ENCODE results near the gene PAIP1.

The PAIP1 gene

GRCh38 chr5:43573058-43573457 lies 16.2 kb upstream of the PAIP1 start:
- Histone ChIP-seq H3K9ac (ENCODE audit: low read depth, low read length, poor library complexity, severe bottlenecking) (no peak overlapping the region), H3K9me2 (replicated peaks; ENCODE audit: low read depth, low read length) (no peaks in the 10 kb centered on the region), H4K20me1 (ENCODE audit: insufficient read depth, low read length, poor library complexity, severe bottlenecking) (no peaks in the 10 kb centered on the region), H3K79me2 (ENCODE audit: insufficient read depth, low read length) (no peaks in the 10 kb centered on the region), H2AFZ (ENCODE audit: low read length) (no peak overlapping the region), H3K4me3 (ENCODE audit: low read length, poor library complexity, severe bottlenecking) (no peak overlapping the region), H3K9me3 (ENCODE audit: insufficient read depth, low read depth, low read length) (no peaks in the 10 kb centered on the region), H3K4me2 (ENCODE audit: low read depth, low read length, poor library complexity, severe bottlenecking) (no peak overlapping the region), H3F3A (ENCODE audit: low read depth) (no peaks in the 10 kb centered on the region), H3K4me1 (ENCODE audit: insufficient read depth, low read length, poor library complexity, severe bottlenecking) (no peaks in the 10 kb centered on the region), H3K27me3 (ENCODE audit: insufficient read depth, low read length, poor library complexity, severe bottlenecking) (no peaks in the 10 kb centered on the region), H3K36me3 (ENCODE audit: insufficient read depth, low read length) (0 out of 2 replicates have a peak, but pooled peaks cover 4% of the 10 kb centered on the region)
- no peak for TF ChIP-seq EZH2phosphoT487 (IDR thresholded peaks at IDR 0.05; ENCODE audit: borderline replicate concordance)
- TF ChIP-seq, protein P1, sequence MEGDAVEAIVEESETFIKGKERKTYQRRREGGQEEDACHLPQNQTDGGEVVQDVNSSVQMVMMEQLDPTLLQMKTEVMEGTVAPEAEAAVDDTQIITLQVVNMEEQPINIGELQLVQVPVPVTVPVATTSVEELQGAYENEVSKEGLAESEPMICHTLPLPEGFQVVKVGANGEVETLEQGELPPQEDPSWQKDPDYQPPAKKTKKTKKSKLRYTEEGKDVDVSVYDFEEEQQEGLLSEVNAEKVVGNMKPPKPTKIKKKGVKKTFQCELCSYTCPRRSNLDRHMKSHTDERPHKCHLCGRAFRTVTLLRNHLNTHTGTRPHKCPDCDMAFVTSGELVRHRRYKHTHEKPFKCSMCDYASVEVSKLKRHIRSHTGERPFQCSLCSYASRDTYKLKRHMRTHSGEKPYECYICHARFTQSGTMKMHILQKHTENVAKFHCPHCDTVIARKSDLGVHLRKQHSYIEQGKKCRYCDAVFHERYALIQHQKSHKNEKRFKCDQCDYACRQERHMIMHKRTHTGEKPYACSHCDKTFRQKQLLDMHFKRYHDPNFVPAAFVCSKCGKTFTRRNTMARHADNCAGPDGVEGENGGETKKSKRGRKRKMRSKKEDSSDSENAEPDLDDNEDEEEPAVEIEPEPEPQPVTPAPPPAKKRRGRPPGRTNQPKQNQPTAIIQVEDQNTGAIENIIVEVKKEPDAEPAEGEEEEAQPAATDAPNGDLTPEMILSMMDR (conservative IDR thresholded peaks at IDR 0.05; ENCODE audit: low read length) = no peak

GRCh38 chr5:43572357-43572756 lies 15.5 kb upstream of the PAIP1 start:
- Histone ChIP-seq H3K36me3 (ENCODE audit: insufficient read depth, low read length) (0 out of 2 replicates have a peak, but pooled peaks cover 4% of the 10 kb centered on the region), H3F3A (ENCODE audit: low read depth) (no peaks in the 10 kb centered on the region), H3K4me2 (ENCODE audit: low read depth, low read length, poor library complexity, severe bottlenecking) (no peak overlapping the region), H3K9me2 (replicated peaks; ENCODE audit: low read depth, low read length) (no peaks in the 10 kb centered on the region), H3K9ac (ENCODE audit: low read depth, low read length, poor library complexity, severe bottlenecking) (no peak overlapping the region), H3K79me2 (ENCODE audit: insufficient read depth, low read length) (no peaks in the 10 kb centered on the region), H3K4me3 (ENCODE audit: low read length, poor library complexity, severe bottlenecking) (no peak overlapping the region), H3K27me3 (ENCODE audit: insufficient read depth, low read length, poor library complexity, severe bottlenecking) (no peaks in the 10 kb centered on the region), H3K4me1 (ENCODE audit: insufficient read depth, low read length, poor library complexity, severe bottlenecking) (no peaks in the 10 kb centered on the region), H2AFZ (ENCODE audit: low read length) (no peak overlapping the region), H3K9me3 (ENCODE audit: insufficient read depth, low read depth, low read length) (no peaks in the 10 kb centered on the region), H4K20me1 (ENCODE audit: insufficient read depth, low read length, poor library complexity, severe bottlenecking) (no peaks in the 10 kb centered on the region)
- TF ChIP-seq, protein P1 (conservative IDR thresholded peaks at IDR 0.05; ENCODE audit: low read length) = no peak
- no peak for TF ChIP-seq EZH2phosphoT487 (IDR thresholded peaks at IDR 0.05; ENCODE audit: borderline replicate concordance)

DNA sequence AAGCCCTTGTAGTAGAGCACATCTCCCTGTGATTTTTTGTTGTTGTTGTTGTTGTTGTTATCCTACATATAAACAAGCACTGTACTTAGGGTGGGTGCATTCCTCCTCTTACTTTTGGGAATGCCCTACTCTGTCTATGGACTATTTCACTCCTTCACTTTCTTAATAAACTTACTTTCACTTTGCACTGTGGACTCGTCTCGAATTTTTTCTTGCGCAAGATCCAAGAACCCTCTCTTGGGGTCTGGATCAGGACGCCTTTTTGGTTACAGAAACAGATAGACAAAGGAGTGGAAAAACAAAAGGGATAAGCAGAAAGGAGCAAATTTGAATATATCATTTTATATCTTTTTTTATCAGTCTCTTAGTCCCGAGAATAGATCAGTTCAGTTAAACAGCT lies 14.4 kb upstream of the PAIP1 start:
- H3K36me3 ChIP-seq (ENCODE audit: insufficient read depth, low read length) = 0 out of 2 replicates have a peak, but pooled peaks cover 4% of the 10 kb centered on the region
- H3K79me2 ChIP-seq (ENCODE audit: insufficient read depth, low read length) = no peaks in the 10 kb centered on the region
- no peaks in the 10 kb centered on the region for H3K4me1 ChIP-seq (ENCODE audit: insufficient read depth, low read length, poor library complexity, severe bottlenecking)
- no peaks in the 10 kb centered on the region for H3K9me3 ChIP-seq (ENCODE audit: insufficient read depth, low read depth, low read length)
- H2AFZ ChIP-seq (ENCODE audit: low read length) = no peak overlapping the region
- no peak overlapping the region for H3K4me2 ChIP-seq (ENCODE audit: low read depth, low read length, poor library complexity, severe bottlenecking)
- H4K20me1 ChIP-seq (ENCODE audit: insufficient read depth, low read length, poor library complexity, severe bottlenecking) = no peaks in the 10 kb centered on the region
- TF ChIP-seq EZH2phosphoT487 (IDR thresholded peaks at IDR 0.05; ENCODE audit: borderline replicate concordance) = no peak
- TF ChIP-seq, protein P1 (conservative IDR thresholded peaks at IDR 0.05; ENCODE audit: low read length) = no peak
- H3K9ac ChIP-seq (ENCODE audit: low read depth, low read length, poor library complexity, severe bottlenecking) = no peak overlapping the region
- H3K4me3 ChIP-seq (ENCODE audit: low read length, poor library complexity, severe bottlenecking) = no peak overlapping the region
- no peaks in the 10 kb centered on the region for H3K27me3 ChIP-seq (ENCODE audit: insufficient read depth, low read length, poor library complexity, severe bottlenecking)
- H3K9me2 ChIP-seq (replicated peaks; ENCODE audit: low read depth, low read length) = no peaks in the 10 kb centered on the region
- H3F3A ChIP-seq (ENCODE audit: low read depth) = no peaks in the 10 kb centered on the region
